SH-SY5Y (cell line): ENCODE measurements around the gene SF1.

Source experiments
- GATA2 ChIP-seq: IDR thresholded peaks from 2 replicates; pipeline ENCODE4 v1.6.1; 2011; ENCODE audit warnings: mild to moderate bottlenecking, low read depth, low read length
- GATA3 ChIP-seq: IDR thresholded peaks from 2 replicates; pipeline ENCODE4 v1.6.1; 2011; ENCODE audit warnings: low read depth, mild to moderate bottlenecking, low read length, moderate library complexity

- TF ChIP-seq GATA2 (no peak), GATA3 (no peak)
Observed at GRCh38 chr11:64753380-64754123, 24.8 kb downstream of the SF1 start.
